GM21528 (cell line): ENCODE results near the gene KDM6A.
"Not testable (repeated sequence)": the region's sequence is repeated elsewhere in the genome, so short reads cannot be mapped to it uniquely, and the experiment has no call there.

Source experiments
- ATAC-seq: cut with Tn5 transposase; IDR thresholded peaks from one replicate; pipeline ENCODE4 v1.9.1; 2021; ENCODE audit warnings: mild to moderate bottlenecking, moderate library complexity; ENCODE audit not compliant: unreplicated experiment, low FRiP score

Gene KDM6A

DNA sequence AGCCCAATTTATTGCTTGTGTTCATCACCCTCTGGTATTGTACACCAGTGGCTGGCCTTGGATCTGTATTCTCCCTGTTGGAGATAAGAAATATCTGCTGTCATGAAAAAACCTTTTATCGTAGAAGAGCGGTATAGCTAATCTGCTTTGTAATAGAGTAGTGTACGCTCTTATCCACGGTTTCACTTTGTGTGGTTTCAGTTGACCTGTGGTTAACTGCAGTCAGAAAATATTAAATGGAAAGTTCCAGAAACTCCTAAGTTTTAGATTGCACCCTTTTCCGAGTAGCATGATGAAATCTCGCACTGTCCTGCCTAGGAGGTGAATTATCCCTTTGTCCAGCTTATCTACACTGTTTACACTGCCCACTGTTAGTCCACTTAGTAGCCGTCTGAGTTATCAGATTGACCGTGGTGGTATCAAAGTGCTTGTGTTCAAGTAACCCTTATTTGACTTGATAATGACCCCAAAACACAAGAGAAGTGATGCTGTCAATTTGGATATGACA is 42.4 kb downstream of the KDM6A start:
- ATAC-seq, result no peak

DNA sequence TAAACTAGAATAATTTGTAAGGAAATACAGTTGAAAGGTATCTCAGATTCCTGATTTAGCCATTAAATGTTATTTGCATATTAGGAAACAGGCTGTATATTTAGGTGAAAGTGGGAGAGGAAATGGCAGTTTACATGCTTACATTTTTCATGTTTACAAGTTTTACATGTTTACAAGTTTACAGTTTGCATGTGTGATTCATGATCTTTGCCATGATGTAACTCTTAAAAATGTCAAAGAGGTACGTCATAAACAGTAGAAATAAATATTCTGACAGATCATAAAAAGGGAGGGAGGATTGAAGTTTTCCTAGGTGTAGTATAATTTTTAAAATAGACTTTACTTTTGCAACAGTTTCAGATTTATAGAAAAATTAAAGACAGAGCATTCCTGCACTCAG is 45.7 kb downstream of the KDM6A start:
- ATAC-seq, result no peak

DNA sequence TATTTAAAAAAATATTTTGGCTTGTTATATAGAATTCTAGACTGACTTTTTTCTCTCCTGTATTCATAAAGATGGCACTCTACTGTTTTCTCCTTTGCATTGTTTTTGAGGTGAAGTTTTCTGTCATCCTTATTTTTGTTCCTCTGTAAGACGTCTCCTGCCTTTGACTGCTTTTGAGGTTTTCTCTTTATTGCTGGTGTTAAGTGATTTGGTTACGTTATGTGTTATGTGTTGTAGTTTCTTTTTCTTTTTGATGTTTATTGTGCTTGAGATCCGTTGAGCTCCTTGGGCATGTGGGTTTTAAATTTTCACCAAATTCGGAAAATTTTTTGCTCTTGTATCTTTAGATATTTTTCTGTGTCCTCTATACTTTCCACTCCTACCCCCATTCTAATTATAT is 50.0 kb downstream of the KDM6A start:
- no peak for ATAC-seq

DNA sequence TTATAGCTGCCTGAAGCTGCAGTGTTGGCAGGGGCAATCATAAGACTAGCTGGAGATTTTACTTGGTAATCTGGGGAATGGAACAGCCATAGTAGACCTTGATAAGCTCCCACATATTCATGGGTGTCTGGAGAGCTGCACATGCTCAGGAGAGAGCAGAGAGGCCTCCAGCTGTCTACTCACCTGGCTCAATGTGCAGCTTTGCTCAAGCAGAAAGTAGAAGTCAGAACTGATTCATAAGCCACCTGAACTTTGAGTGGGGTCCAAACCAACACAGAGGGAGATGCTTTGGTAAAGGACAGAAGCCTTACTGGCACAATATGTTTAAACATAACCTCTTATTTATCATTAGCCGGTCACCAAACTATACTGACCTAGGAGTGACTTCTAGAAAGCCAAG is 54.4 kb downstream of the KDM6A start:
- no peak for ATAC-seq

DNA sequence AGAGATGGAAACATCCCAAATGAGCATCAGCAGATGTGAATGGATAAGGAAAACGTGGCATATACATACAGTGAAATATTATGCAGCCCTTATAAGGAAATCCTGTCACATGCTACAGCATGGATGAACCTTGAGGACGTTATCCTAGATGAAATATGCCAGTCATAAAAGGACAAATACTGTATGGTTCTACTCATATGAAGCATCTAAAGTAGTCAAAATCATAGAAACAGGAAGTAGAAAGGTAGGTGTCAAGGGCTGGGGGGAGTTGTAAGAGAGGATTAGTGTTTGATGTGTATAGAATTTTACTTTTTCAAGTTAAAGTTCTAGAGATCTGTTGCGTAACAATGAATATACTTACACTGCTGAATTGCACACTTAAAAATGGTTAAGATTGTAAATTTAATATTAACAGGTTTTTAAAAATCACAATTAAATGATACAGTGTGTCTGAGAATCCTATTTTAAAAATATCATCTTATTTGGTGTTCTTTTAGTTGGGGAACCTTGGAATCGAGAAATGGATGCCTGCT is 58.5 kb downstream of the KDM6A start:
- ATAC-seq, result no peak

DNA sequence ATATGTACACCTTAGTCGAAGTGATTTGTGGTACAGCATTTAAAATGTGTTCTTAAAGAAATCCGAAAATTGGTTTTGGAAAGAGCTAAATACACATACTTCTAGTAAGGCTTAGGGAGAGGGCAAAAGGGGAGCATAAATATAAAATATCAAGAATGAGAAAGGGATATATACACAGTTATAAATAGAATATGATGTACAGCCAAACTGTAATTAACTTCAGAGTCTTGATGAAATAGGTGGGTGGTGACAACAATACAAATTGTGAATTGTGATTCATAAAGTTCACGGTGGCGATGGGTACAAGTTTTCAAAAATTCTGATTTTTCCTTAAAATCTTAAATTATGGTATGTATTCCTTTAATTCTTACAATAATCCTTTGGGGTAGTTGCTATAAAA is 62.2 kb downstream of the KDM6A start:
- no peak for ATAC-seq

DNA sequence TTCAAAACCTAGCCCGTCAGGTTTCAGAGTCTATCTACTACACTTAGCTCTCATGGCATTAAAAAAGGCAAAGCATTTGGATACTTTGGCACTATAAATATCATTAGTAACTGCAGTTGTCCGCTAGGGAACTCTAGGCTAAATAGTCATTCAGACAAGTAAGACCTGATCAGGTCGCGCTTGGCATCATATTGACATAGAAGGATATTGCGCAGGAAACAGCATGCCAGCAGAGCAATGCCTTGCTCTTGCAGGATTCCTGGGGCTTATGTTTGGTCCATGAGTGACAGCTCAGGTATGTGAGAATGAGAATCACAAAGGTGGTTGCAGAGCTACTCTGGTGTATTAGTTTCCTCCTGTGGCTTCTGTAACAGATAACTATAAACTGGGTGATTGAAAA is 62.7 kb downstream of the KDM6A start:
- ATAC-seq, result no peak

DNA sequence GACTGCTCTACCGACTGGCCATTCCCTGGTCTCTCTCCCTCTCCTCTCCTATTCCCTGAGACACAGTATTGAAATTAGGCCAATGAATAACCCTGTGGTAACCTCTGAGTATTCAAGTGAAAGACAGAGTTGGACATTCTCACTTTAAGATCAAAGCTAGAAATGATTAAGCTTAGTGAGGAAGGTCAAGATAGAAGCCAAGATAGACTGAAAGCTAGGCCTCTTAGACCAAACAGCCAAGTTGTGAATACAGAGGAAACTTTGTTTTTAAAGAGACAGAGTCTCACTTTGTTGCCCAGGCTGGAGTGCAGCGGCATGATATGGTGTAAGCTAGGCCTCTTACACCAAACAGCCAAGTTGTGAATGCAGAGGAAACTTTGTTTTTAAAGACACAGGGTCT is 64.6 kb downstream of the KDM6A start:
- ATAC-seq, result no peak

DNA sequence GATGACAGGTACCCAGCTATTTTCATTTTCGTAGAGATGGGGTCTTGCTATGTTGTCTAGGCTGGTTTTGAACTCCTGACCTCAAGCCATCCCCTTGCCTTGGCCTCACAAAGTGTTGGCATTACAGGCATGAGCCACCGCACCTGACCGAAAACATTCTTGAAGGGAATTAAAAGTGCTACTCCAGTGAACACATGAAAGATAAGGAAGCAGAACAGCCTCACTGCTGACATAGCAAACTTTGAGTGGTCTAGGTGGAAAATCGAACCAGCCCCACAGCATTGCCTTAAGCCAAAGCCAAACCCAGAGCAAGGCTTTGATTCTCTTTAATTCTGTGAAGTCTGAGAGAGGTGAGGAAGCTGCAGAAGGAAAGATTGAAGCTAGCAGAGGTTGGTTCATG is 65.1 kb downstream of the KDM6A start:
- ATAC-seq, result no peak

DNA sequence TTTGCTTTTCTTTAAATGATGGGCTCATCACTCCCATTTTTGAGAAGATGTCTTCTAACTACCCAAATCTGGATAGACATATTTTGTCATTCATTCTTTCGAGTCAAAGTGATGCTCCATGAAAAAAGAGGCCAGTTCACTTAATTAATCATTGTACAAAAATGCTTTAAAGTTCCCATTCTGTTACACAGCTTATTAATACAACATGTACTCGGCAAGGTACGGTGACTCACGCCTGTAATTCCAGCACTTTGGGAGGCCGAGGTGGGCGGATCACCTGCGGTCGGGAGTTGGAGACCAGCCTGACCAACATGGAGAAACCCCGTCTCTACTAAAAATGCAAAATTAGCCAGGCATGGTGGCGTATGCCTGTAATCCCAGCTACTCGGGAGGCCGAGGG is 67.6 kb downstream of the KDM6A start:
- not testable (repeated sequence) for ATAC-seq

DNA sequence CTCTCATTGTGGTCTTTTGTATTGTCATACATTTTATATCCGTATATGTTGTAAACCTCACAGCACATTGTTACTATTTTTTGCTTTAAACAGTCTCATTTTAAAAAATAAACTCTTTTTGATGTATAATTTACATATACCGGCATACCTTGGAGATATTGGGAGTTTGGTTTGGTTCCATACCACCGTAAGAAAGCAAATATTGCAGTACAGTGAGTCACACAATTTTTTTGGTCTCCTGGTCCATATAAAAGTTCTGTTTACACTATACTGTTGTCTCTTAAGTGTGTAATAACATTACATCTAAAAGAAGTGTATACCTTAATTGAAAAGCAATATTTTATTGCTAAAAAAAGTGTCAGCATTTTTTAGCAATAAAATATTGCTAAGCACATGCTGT is 70.0 kb downstream of the KDM6A start:
- no peak for ATAC-seq

DNA sequence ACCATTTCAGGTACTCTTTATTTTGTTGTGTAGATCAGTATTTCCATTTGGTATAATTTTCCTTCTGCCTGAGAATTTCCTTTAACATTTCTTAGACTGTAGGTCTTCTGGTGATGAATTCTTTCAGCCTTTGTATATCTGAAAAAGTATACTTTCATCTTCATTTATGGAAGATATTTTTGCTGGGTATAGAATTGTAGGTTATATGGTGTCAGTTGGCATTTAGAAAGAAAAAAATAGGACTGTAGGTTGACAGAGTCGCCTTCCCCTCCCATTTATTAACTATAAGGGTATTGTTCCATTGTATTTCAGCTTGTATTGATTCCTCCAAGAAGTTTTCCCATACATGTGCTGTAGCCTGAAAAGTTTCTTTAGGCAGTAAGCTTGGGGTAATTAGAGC is 71.9 kb downstream of the KDM6A start:
- ATAC-seq, result no peak

DNA sequence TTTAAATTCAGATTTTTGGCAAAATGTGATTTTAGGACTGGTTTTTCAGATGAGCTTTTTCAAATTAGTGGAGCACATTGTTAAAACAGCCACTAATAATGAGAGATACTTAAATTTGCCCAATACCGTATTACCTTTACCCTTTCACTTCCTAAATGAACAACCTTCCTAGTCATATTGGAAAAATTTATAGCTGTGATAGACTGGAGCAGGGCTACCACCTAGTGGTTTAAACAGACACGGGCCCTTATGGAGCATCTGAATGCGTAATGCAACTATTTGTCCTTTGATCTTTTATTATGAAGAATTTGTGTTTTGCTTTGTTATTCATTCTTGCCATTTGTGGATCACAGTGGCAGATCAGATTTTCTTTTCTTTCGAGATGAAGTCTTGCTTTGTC is 72.7 kb downstream of the KDM6A start:
- no peak for ATAC-seq

DNA sequence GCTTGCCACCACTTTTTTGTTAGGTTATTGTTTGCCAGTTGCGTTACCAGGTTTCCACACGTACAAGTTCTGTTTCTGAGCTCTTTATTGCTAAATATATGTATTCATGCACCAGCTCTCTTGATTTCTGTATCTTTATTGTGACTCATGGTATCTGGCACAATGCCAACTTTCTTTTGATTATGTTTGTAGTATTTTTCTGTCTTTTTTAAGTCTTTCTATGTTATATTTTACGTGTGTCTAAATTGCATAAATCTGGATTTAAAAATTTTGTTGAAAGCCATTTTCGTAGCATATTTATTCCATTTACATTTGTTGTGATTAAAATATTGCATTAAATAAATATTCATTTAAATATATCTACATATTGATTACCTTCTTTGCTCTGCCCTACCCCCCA is 73.8 kb downstream of the KDM6A start:
- no peak for ATAC-seq

DNA sequence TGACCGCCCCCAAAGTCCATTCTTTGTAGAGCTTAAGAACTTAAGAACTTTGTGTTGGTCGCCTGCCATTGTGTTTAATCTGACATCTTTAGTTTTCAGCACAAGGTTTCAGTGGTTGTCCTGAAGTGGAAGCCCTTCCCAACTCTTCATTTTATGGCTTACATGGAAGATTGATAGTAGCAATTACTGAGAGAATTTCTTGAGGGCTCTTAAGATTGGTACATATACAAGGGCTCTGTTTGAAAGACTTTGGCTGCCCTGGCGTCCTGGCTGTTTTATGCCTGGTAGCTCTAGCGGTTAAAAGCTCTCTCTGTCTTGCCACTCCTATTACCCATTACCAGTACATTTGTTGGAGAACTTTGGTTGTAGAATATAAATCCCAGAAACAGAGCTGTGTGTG is 75.0 kb downstream of the KDM6A start:
- no peak for ATAC-seq

DNA sequence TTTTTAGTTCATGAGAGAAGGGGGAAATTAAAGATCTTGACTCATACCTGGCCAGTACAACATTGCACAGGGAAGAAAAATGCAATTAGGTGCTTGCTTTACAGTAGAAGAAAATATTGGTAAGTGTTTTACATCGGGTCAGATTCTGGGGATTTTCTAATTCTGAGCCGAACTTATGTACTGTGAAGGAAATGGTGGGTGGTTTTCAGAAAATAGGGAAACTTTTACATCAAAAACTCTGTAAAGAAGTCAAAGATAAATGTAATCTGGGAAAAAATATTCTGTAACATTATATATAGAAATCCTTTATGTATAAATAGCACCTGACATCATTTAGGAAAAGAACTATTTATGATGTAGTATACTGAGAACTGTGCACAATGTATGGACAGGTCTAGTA is 75.4 kb downstream of the KDM6A start:
- ATAC-seq, result no peak

DNA sequence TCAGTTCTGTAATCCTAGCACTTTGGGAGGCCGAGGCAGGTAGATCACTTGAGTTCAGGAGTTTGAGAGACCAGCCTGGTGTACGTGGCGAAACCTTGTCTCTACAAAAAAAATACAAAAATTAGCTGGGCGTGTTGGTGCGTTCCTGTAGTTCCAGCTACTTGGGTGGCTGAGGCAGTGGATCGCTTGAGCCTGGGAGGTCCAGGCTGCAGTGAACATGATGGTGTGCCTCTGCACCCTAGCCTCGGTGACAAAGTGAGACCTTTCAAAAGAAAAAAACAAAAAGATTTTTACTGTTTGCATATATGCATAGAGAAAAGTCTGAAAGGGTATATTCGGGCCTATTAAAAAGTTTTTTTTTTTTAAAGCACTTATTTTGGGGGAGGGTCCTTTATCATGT is 76.1 kb downstream of the KDM6A start:
- no peak for ATAC-seq

DNA sequence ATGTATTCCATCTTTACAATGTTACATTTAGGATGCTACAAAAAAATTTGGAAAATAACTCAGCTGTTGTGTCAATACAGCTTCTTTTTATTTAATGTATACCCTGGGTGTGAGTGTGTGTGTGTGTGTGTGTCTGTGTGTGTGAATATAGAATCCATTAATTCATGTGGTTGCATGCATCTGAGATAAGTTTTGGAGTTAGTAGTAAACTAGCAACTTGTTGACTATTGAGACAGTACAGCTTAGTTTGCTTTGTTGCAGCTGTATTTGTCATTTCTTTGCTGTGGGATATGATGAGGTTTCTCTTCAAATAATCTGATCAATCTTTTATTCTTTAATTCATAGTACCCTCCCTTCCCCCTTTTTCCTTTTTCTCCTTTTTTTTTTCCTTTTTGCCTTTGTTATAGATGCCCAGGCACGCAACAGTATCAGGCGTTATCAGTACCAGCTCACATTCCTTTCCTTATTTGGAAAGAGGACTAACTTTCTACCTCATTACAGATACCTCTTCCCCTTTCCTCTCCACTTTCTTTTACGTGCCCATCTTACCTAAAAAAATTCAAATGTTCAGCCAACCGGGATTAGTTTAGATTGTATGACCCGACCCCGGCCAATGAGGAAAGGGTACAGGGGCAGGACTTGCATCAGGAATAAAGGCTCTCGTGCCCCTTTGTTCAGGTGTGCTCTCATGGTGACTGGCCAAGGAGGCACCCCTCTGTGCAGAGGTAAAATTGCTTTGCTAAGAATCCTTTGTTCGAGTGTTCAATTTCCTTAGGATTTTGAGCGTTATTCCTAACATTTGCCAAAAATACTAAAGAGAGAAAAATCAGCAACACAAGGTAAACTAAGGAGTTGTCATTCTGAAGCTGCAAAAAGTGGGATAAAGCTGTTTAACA is 77.7 kb downstream of the KDM6A start:
- ATAC-seq, result not testable (repeated sequence)

DNA sequence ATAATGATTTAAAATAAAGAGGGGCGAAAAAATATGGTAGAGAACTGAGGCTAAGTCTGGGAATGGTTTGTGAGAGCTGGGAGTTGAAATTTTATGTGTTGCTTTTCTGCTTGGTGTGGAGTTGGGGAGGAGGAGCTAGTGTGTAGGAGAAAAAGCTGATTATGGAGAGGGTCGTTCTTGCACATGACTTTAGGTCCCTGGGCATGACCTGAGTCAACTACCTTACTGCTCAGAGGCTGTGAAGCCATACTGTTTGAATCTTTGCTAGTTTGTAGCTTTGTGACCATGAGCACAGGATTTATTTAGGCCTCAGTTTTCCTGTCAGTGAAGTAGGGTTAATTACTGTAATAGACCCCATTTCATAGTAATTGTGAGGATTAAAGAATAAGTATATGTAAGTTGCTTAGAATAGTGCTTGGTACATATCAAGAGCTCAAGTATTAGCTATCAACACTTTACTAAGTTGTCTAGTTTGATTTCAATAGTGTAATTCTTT is 78.6 kb downstream of the KDM6A start:
- ATAC-seq, result no peak

DNA sequence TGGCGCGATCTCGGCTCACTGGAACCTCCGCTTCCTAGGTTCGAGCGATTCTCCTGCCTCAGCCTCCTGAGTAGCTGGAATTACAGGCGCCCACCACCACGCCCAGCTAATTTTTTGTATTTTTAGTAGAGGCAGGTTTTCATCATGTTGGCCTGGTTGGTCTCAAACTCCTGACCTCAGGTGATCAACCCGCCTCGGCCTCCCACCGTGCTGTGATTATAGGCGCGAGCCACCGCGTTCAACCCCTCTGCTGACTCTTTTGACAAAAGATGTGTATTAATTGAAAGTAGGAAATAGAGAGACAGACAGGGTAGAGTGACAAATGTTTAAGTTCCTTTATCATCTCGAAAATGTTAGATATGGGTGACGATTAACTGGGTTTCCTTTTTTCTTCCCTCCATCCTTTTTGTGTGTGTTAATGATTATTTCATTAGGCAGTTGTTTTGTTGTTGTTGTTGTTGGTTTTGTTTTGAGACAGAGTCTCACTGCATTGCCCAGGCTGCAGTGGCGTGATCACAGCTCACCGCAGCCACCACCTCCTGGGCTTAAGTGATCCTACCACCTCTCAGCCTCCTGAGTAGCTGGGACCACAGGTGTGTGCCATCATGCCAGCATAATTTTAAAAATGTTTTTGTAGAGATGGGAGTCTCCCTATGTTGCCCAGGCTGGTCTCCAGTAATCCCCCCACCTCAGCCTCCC is 79.5 kb downstream of the KDM6A start:
- ATAC-seq, result no peak

DNA sequence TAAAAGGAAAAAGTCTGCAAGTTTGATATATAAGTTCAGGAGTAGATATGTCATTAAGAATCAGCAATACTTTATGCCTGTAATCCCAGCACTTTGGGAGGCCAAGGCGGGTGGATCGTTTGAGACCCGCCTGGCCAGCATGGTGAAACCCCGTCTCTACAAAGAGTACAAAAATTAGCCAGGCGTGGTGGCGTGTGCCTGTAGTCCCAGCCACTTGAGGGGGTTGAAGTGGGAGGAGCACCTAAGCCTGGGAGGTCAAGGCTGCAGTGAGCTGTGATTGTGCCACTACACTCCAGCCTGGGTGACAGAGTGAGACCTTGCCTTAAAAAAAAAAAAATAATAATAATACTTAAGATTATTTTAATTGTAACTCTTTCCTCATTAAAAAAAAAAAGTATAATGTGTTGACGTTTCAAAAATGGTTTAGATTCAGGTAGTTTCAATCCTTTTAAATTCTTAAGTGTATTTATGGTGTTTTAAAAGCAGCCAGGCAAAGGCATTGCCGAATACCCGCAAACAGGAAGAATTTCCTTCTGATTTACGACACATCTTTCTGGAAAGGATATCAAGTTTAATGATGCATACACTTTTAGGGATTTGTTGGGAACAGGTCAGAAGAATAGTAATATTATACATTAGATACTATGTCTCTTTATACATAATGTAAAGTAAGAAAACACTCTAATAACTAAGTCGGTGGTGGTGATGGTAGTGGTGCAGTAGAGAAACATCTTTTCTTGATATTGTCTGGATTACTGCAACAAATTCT is 80.9 kb downstream of the KDM6A start:
- no peak for ATAC-seq
